K562 (cell line): Measurements from ENCODE around the gene CRABP2. TPM values are rescaled to one million over a fixed set of nuclear protein-coding genes. Genes with fewer than 3 reads are reported as not detected.

ENCODE experiments used
- ATAC-seq: fragments of 200-7000 bp; cut with Tn5 transposase; 3 replicates; pipeline ENCODE4 v1.9.1; 2020; ENCODE audit warnings: moderate library complexity
- BruUV-seq: library from RNA; stranded (reverse); fragments of 400-500 nt; replicated peaks from 2 replicates; lab custom pipeline; 2021; lab: Mats Ljungman, UMichigan
- CTCF ChIA-PET: fragments of 300-600 bp; formaldehyde crosslinking; extraction: SDS; loops from one replicate; lab custom pipeline; 2021; ENCODE audit warnings: low intra/inter-chr PET ratio; lab: Yijun Ruan, JAX
- POLR2A ChIA-PET: fragments of 300-600, 350-650 bp; sonication (Branson Sonifier 250); formaldehyde crosslinking; extraction: SDS; loops from one replicate; lab custom pipeline; 2021; ENCODE audit warnings: antibody characterized with exemption, inconsistent platforms; lab: Yijun Ruan, JAX
- DNase-seq, 4 experiments: peaks; one replicate each; pipeline versions ENCODE4 v3.0.0 to v3.0.0-alpha.2; 2011 to 2018; ENCODE audit warnings: low spot score in 3 of 4, mixed read lengths in 3 of 4; ENCODE audit errors: extremely low read depth in 1 of 4
- FAIRE-seq: peaks from 2 replicates; lab custom pipeline; 2011; peaks lifted over from hg19 to GRCh38; lab: Jason Lieb, UNC
- H2AFZ ChIP-seq: 2 replicates; pipeline ENCODE4 v1.6.0; 2011; ENCODE audit warnings: low read depth, low read length, control low read depth, inconsistent platforms
- H3K27ac ChIP-seq: fragments of 200-600 bp; 3 replicates; pipeline ENCODE4 v1.8.0; 2011; ENCODE audit warnings: low read depth, mild to moderate bottlenecking, control low read depth, inconsistent platforms, low read length, moderate library complexity, mixed read lengths; ENCODE audit errors: extremely low read depth
- H3K27me3 ChIP-seq, 2 experiments: fragments of 300-600 bp in 1 of 2; 2 replicates in 1 of 2; 3 replicates in 1 of 2; pipeline versions ENCODE4 v1.6.0 to v1.8.0; 2011; ENCODE audit warnings: inconsistent platforms in 2 of 2, low read length in 2 of 2, mild to moderate bottlenecking in 1 of 2, mixed read lengths in 1 of 2, moderate library complexity in 1 of 2; ENCODE audit not compliant: control insufficient read depth in 2 of 2, insufficient read depth in 2 of 2
- H3K36me3 ChIP-seq: fragments of 300-600 bp; 3 replicates; pipeline ENCODE4 v1.8.0; 2011; ENCODE audit warnings: mild to moderate bottlenecking, low read length, inconsistent platforms; ENCODE audit not compliant: control insufficient read depth, insufficient read depth
- H3K4me1 ChIP-seq, 2 experiments: fragments of 200-600 bp in 1 of 2; replicated peaks in 1 of 2; 2 replicates in 1 of 2; 3 replicates in 1 of 2; pipeline versions ENCODE4 v1.5.1 to v1.8.0; 2011; ENCODE audit warnings: inconsistent platforms in 2 of 2, low read length in 2 of 2, mild to moderate bottlenecking in 1 of 2, mixed read lengths in 1 of 2, moderate library complexity in 1 of 2; ENCODE audit not compliant: control insufficient read depth in 2 of 2, insufficient read depth in 2 of 2
- H3K4me2 ChIP-seq: 2 replicates; pipeline ENCODE4 v1.6.1; 2011; ENCODE audit warnings: low read length, control low read depth, inconsistent platforms, mixed read lengths; ENCODE audit not compliant: insufficient read depth
- H3K4me3 ChIP-seq: fragments of 200-600 bp; sonication (generic), shearing (Covaris generic); 2 replicates; pipeline ENCODE4 v1.5.1; 2016; ENCODE audit warnings: control low read depth, inconsistent platforms
- H3K79me2 ChIP-seq: fragments of 200-600 bp; 3 replicates; pipeline ENCODE4 v1.8.0; 2011; ENCODE audit warnings: low read length, inconsistent platforms; ENCODE audit not compliant: control insufficient read depth, insufficient read depth
- H3K9ac ChIP-seq, 2 experiments: 2 replicates each; pipeline versions ENCODE4 v1.6.0 to v1.6.1; 2011; ENCODE audit warnings: low read depth in 2 of 2, low read length in 2 of 2, control low read depth in 1 of 2, inconsistent platforms in 1 of 2, mild to moderate bottlenecking in 1 of 2, mixed read lengths in 1 of 2; ENCODE audit not compliant: insufficient read depth in 1 of 2
- H3K9me1 ChIP-seq: one replicate; pipeline ENCODE4 v1.6.0; 2011; ENCODE audit warnings: inconsistent platforms, mild to moderate bottlenecking, low read length, moderate library complexity; ENCODE audit not compliant: control insufficient read depth, insufficient read depth
- H3K9me3 ChIP-seq: replicated peaks from 2 replicates; pipeline ENCODE4 v1.5.1; 2011; ENCODE audit warnings: low read depth, low read length, inconsistent platforms; ENCODE audit not compliant: control insufficient read depth, insufficient read depth
- H4K20me1 ChIP-seq: replicated peaks from 2 replicates; pipeline ENCODE4 v1.6.1; 2011; ENCODE audit warnings: low read length, inconsistent platforms, mixed read lengths; ENCODE audit not compliant: control insufficient read depth, insufficient read depth
- DMBX1 ChIP-seq: fragments of 250-450 bp; sonication (Bioruptor Pico); IDR thresholded peaks from 2 replicates; pipeline ENCODE4 v1.8.0; 2022; ENCODE audit warnings: inconsistent platforms, mild to moderate bottlenecking, moderate library complexity, borderline replicate concordance
- E2F8 ChIP-seq: fragments of 450-650 bp; IDR thresholded peaks from 2 replicates; pipeline ENCODE4 v1.7.1; 2018; ENCODE audit warnings: mild to moderate bottlenecking, low read depth; ENCODE audit not compliant: partially characterized antibody
- HMBOX1 ChIP-seq: sonication (generic); IDR thresholded peaks from 2 replicates; pipeline ENCODE4 v1.6.1; 2016
- HOXB6 ChIP-seq: fragments of 250-450 bp; sonication (Bioruptor Pico); IDR thresholded peaks from 2 replicates; pipeline ENCODE4 v1.5.1; 2022; ENCODE audit warnings: mild to moderate bottlenecking, borderline replicate concordance
- HSF4 ChIP-seq: fragments of 250-450 bp; sonication (Bioruptor Pico); IDR thresholded peaks from 2 replicates; pipeline ENCODE4 v2.1.2; 2022; ENCODE audit warnings: mild to moderate bottlenecking, moderate library complexity, borderline replicate concordance
- L3MBTL2 ChIP-seq: fragments of 450-650 bp; IDR thresholded peaks from 2 replicates; pipeline ENCODE4 v1.6.1; 2016; ENCODE audit warnings: mild to moderate bottlenecking, moderate library complexity
- MCM5 ChIP-seq: fragments of 450-650 bp; IDR thresholded peaks from 2 replicates; pipeline ENCODE4 v1.6.1; 2016; ENCODE audit warnings: low read depth
- NR1H2 ChIP-seq: sonication (generic); formaldehyde crosslinking; IDR thresholded peaks from 2 replicates; pipeline ENCODE4 v1.4.0; 2020; ENCODE audit warnings: mild to moderate bottlenecking, missing genetic modification reagents
- PTTG1 ChIP-seq: fragments of 450-650 bp; IDR thresholded peaks from 2 replicates; pipeline ENCODE4 v1.6.1; 2016; ENCODE audit warnings: low read depth, mild to moderate bottlenecking, missing genetic modification characterization, missing compliant biosample characterization
- RHOXF2B ChIP-seq: fragments of 250-450 bp; sonication (Bioruptor Pico); conservative IDR thresholded peaks from 2 replicates; pipeline ENCODE4 v1.5.1; 2021
- ZNF408 ChIP-seq: fragments of 250-450 bp; sonication (Bioruptor Pico); IDR thresholded peaks from 2 replicates; pipeline ENCODE4 v1.4.0; 2020; ENCODE audit warnings: low read depth, mild to moderate bottlenecking, moderate library complexity
- ZNF444 ChIP-seq: fragments of 250-450 bp; sonication (Bioruptor Pico); IDR thresholded peaks from 2 replicates; pipeline ENCODE4 v1.4.0; 2020; ENCODE audit warnings: mild to moderate bottlenecking, moderate library complexity
- ZNF584 ChIP-seq: fragments of 200-800 bp; sonication (Bioruptor generic); IDR thresholded peaks from 2 replicates; pipeline ENCODE4 v1.6.1; 2016; ENCODE audit warnings: low read depth, mild to moderate bottlenecking, missing genetic modification characterization, missing compliant biosample characterization
- WGBS: fragments of 100-300 bp; shearing (Covaris generic); methylation state at CpG from one replicate; pipeline ENCODE4 v1.1.6; 2016; ENCODE audit warnings: low coverage, mixed read lengths; ENCODE audit not compliant: insufficient coverage; ENCODE audit errors: missing lambda C conversion rate; 5-methylcytosine and 5-hydroxymethylcytosine counted together
- in situ Hi-C: fragments of 300-500 bp; cut with MboI; formaldehyde crosslinking; loops from 4 replicates; pipeline ENCODE4 v1.15.0; 2018; ENCODE audit warnings: inconsistent platforms, mixed read lengths
- intact Hi-C: fragments of 100-400 bp; cut with micrococcal nuclease; formaldehyde crosslinking; loops from 2 replicates; pipeline ENCODE4 v1.14.2; 2022
- polyA plus RNA-seq, 8 experiments: library from polyadenylated mRNA; depleted of rRNA in 4 of 8; stranded (reverse) in 5 of 8; unstranded in 3 of 8; fragments of >200 nt; fragmentation: Nextera tagmentation in 2 of 8; fragmentation: Illumina TruSeq in 1 of 8; extraction: Ambion mirVana in 2 of 8; extraction: Trizol in 1 of 8; gene quantifications; 2 replicates each; pipeline versions ENCODE4 v1.2.1 to v1.2.3, GENCODE V29; 2011 to 2014; ENCODE audit warnings: inconsistent platforms in 1 of 8, missing spikeins in 1 of 8
- total RNA-seq, 7 experiments: library from RNA; depleted of rRNA in 6 of 7; stranded (reverse); fragments of >200 nt in 6 of 7; fragmentation: Illumina TruSeq in 2 of 7; extraction: Trizol in 2 of 7; gene quantifications; 2 replicates each; pipeline versions ENCODE4 v1.2.1 to v1.2.3, GENCODE V29; 2011 to 2021; ENCODE audit warnings: low replicate concordance in 1 of 7
- TF ChIP-seq, protein P1 (sequence below): fragments of 250-450 bp; sonication (Bioruptor Pico); IDR thresholded peaks from 2 replicates; pipeline ENCODE4 v1.5.0; 2021

CRABP2 gene
- total and polyA plus RNA-seq, 9 of the 15 experiments (the other 6 are each of a cell fraction or from before 2014, with no cell fraction given) = 0.30 to 2.5 (median 0.82) TPM

- TF ChIP-seq, protein P1, sequence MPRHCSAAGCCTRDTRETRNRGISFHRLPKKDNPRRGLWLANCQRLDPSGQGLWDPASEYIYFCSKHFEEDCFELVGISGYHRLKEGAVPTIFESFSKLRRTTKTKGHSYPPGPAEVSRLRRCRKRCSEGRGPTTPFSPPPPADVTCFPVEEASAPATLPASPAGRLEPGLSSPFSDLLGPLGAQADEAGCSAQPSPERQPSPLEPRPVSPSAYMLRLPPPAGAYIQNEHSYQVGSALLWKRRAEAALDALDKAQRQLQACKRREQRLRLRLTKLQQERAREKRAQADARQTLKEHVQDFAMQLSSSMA (CRISPR knock-in tag) = no peak
- no peak for TF ChIP-seq HSF4 (CRISPR knock-in tag)
- TF ChIP-seq, all 486 proteins: peak for 0
These were observed 23.1 kb downstream of the CRABP2 start (continued) for GRCh38 chr1:156682166-156682890.

DNA sequence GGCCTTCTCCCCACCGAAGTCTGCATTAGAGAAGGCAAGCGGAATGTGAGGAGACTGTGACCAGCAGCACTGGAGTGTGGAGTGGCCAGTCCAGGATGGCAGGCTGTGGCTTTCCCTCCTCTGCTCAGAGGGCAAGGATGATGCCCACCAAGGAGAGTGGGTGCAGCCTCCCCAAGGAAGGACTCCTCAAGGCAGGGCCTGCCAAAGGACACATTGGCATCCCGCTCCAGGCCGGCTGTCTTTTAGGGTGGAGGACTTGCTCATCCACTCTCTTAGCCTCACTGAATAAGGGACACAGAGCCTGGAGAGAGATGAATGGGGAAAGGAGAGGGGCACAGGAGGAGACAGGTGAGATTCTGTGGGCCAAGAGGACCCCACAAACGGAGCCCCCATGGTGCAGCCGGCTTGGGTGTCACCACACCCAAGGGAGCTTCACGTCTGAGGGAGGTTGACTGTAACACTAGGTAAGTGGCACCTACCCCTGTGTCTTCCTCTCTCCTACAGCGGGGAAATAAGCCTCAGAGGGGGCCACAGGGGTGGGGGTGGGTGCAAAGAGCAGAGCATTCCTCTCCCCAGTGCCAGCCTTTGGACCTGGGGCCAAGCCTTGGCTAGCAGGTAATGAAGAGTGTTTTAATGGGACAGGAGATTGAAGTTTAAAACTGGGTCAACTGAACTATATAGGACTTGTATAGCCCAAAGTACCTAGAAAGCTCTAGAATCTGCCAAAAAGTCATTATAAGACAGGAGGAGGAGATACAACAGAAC, 24.0 kb downstream of the CRABP2 start:
- no TSS peak for BruUV-seq
- Histone ChIP-seq H3K4me2 (no peak overlapping the region), H3K9me3 (no peaks in the 10 kb centered on the region), H2AFZ (no peak overlapping the region), H3K4me3 (no peak overlapping the region), H3K27me3 (peaks cover 6 to 11% of the 10 kb centered on the region in 2 experiments; a peak in 4 of 5 replicates), H3K36me3 (no peaks in the 10 kb centered on the region), H3K4me1 (peaks cover 9 to 12% of the 10 kb centered on the region in 2 experiments), H4K20me1 (no peaks in the 10 kb centered on the region), H3K9me1 (no peaks in the 10 kb centered on the region), H3K27ac (no peak overlapping the region), H3K9ac (0 out of 4 replicates have a peak overlapping the region, but pooled peaks of 1 of the 2 experiments have one; percentile 8), H3K79me2 (no peaks in the 10 kb centered on the region; the same call in 2 of the 3 replicates)
- ATAC-seq (no peak), DNase-seq (no peak), FAIRE-seq (no peak)
- ChIA-PET CTCF (interaction anchor here (0.6 to 1.0 kb wide), 2 partner anchors 45 to 54 kb away, joined by 3 read pairs; no protein-coding TSS in a partner anchor), POLR2A (interaction anchor here (0.6 to 1.3 kb wide), 2 partner anchors 45 to 90 kb away, joined by 3 to 7 read pairs; no protein-coding TSS in a partner anchor)
- WGBS = 17% methylated on average over 8 of the region's 8 CpGs
- intact Hi-C loops = no loop called here
- in situ Hi-C loops = no loop called here
- TF ChIP-seq PTTG1 (tag) = no peak
- TF ChIP-seq E2F8 = no peak
- no peak for TF ChIP-seq ZNF444 (CRISPR knock-in tag)
- TF ChIP-seq ZNF408 (CRISPR knock-in tag) = no peak
- TF ChIP-seq HOXB6 (CRISPR knock-in tag) = no peak
- TF ChIP-seq L3MBTL2 = no peak
- TF ChIP-seq HMBOX1 = no peak
- no peak for TF ChIP-seq ZNF584 (CRISPR knock-in tag)
- TF ChIP-seq NR1H2 (CRISPR knock-in tag) = no peak
- no peak for TF ChIP-seq RHOXF2B (CRISPR knock-in tag)
- no peak for TF ChIP-seq DMBX1
- TF ChIP-seq MCM5 = no peak
